ENCODE results near the gene NOM1.
"Not testable (repeated sequence)": the region's sequence is repeated elsewhere in the genome, so short reads cannot be mapped to it uniquely, and the experiment has no call there.

Gene NOM1

DNA sequence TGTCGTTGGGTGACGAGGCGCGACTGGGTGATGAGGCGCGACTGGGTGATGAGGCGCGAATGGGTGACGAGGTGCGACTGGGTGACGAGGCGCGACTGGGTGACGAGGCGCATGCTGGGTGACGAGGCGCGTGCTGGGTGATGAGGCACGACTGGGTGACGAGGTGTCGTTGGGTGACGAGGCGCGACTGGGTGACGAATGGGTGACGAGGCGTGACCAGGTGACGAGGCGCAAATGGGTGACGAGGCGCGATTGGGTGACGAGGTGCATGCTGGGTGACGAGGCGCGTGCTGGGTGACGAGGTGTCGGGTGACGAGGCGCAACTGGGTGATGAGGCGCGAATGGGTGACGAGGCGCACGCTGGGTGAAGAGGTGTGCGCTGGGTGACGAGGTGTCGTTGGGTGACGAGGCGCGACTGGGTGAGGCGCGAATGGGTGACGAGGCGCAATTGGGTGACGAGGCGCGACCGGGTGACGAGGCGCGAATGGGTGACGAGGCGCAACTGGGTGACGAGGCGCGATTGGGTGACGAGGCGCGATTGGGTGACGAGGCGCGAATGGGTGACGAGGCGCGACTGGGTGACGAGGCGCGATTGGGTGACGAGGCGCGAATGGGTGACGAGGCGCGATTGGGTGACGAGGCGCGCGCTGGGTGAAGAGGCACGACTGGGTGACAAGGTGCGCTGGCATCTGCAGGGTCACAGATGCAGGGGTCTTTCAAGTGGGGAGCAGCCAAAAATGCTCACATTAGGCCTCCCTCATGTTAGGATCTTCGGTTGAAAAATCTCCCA lies 7.9 kb upstream of the NOM1 start:
- no peak for DNase-seq

DNA sequence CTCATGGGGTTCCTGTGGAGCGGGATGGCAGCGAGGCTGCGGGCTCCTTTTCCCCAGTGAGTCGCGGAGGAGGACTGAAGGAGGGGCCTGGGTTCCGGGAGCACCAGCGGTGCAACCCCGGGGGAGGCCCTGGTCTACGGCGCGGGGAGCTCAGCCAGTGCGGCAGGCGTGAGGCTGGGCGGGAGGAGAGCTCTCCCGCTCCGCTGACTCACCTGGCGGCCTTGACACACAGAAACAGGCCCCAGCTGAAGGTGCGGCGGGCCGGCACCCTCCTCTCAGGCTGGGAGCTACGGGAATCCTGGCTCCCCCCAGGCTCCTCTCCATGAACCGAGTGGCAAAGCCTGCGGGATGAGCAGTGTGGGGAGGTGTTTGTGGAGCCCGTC lies 6.8 kb upstream of the NOM1 start:
- no peak for DNase-seq

DNA sequence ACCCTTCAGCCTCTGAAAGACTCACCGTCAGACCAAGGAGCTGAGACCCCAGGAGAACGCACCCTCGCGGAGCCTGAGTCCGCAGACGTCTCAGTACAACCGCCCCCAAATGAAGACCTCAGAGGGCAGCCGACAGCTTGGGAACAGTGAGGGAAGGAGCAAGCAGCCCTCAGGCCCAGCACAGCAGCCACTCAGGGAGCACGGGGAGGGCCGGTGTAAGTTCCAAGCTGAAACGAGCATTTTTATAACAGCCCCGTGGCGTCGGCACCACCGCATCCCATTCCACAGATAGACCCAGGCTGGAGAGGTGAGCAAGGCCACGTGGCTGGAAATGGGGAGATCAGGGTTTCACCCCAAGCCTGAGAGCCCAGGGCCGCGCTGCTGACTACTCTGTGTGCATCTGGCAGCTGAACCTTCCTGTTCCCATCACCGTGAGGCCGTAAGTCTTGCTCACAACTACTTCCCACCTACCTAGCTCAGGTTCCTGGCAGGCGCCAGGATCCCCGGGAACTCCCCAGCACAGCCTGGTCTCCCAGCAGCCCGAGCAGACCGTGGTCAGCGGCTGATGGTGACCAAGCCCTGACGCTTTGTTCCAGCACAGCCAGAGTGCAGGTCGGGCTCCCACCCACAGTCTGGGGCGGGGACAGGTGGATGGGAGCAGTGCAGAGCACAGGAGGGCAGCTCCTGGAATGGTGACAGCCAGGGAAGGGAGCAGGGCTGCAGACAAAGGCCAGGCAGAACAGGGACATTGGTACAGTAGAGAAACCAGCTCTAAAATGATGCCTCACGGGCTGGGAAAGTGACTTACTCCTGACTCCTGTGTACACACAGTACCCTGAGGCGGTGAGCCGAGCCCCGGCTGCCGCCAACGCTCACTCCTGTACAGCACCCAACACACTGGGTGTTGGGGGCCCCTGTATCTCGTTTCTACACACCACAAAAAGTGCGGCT lies 6.1 kb upstream of the NOM1 start:
- DNase-seq = no peak

DNA sequence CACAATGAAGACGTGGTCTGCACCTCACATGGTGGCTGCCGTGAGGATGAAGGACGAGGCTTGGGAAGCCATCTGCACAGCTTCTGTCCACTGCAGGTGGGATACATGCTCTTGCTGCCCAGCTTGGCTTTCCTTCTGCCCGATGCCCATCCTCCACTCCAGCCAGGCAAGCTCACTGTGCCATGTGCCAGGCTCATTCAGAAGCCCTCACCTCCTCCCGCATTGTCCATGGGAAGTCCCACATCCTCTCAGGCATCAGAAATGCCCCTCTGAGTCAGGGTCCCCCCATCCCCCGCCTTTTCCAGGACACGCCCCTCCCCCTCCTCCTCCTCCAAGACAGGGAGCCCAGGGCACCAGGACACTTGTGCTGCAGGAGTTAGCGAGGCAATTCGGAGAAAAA lies 4.6 kb upstream of the NOM1 start:
- no peak for DNase-seq

DNA sequence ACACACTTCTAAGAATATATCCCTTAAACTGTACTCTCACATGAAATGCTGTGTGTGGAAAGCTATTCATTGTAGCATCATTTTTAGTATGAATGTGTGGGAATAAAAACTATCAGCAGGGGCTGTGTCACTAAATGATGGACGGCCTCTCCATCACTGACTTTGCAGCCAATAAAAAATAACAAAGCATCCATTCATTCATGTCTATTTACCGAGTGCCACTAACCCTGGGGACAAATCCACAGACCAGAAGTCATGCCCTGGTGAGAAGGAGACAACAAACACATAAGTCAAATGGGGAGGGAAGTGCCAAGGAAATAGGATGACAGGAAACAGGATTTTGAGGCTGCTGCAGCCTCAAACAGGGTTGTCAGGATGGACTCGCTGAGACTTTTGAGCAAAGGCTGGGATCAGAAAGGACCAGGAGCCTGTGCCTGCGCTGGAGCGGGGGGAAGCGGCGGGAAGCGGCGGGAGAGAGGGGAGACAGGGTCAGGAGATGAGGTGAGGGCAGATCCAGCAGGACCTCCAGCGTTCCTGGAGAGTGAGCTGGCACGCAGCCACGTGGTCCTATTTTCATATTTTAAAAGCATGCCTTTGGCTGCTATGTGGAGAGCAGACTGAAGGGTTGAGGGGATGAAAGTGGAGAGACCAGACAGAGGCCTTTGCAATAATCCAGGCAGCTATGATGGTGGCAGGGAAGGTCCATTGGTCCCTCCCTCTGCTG lies 2.2 kb upstream of the NOM1 start:
- DNase-seq = no peak

DNA sequence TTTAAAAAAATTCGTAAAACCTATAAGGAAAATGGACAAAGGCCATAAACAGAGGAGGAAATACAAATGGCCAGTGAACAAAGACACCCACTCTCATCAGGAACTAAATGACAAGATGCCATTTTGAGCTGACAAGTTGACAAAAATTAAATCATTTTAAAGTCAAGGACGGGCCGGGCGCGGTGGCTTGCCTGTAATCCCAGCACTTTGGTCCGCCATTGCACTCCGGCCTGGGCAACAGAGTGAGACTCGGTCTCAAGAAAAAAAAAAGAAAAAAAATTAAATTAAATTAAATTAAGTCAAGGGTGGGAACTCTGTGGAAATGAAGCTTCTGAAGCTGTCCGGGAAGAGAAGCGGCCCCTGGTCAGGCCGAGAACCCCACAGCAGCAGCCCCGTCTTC lies 1.2 kb upstream of the NOM1 start:
- DNase-seq = no peak

DNA sequence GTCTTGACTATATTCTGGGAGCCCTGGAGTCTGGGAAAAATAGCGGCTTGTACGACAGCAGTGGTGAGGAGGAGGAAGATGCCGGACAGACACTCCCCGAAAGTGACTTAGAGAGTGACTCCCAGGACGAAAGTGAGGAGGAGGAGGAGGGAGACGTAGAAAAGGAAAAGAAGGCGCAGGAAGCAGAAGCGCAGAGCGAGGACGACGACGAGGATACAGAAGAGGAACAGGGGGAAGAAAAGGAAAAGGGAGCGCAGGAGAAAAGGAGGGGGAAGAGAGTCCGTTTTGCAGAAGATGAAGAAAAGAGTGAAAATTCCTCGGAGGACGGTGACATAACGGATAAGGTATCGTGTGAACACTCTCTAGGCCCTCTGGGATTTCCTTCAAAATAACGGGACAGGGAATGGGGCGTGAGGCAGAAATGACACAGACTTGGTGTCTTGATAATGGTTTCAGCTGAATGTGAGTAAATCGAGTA lies 908 bp downstream of the NOM1 start:
- DNase-seq = no peak

DNA sequence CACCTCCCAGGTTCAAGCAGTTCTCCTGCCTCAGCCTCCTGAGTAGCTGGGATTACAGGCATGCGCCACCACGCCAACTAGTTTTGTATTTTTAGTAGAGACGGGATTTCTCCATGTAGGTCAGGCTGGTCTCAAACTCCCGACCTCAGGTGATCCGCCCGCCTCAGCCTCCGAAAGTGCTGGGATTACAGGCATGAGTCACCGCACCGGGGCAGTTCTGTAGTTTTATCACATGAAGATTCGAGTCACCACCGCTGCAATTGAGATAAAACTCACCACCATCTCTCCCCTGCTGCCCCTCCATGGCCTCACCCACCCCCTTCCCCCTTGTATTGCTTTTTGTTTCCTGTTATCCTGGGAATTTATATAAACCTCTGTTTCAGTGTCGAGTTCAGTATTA lies 3.7 kb downstream of the NOM1 start:
- DNase-seq = not testable (repeated sequence)

DNA sequence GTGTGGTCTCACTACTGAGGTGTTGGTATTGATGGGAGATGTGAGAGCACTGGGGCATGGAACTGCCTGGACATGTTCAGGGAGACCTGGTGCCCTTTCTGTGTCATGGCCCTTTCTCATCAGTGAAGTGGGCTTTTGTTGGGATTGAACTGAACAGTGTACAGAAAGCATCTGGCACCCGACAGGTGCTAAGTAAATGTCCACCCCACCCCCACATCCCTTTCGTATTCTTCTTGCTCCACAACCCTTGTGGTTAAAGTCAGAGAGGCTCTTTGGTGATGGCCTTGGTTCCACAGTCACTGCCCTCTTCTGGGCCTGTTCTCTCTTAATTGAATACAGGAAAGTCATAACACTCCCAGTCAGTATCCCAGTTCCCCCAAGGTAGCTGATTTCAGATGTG lies 5.4 kb downstream of the NOM1 start:
- no peak for DNase-seq

DNA sequence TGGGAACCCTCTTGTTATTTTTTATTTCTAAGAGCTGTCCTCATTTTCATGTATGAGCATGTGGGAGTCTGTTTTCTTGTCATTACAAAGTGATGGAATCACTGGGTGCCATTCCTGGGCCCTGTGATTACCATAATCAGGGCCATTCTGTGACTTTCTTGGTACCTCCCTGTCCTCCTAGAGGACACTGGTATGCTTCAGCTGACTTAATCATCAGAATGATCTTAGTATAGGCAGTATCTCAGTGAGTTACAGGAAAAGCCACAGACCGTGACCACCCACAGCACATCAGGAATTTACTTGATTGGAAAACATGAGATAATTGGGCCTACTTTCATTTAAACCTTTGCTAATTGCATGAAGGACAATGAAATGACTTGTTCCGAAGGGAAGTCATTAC lies 7.2 kb downstream of the NOM1 start:
- no peak for DNase-seq

DNA sequence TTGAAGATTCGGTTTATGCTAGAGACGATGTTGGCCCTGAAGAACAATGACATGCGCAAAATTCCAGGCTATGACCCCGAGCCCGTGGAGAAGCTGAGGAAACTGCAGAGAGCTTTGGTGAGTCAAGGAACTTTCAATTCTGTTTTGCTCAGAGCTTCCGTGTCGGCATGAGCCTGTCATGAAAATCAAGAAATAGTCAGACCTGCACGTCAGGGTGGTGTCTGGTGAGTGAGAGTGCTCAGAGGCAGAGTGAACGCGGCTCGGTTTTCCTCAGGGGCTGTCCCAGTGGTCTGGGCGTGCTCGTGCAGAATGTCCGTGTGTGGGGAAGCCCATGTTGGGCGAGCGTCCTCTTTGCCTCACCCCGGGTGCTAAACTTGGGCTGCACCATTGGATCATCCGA lies 12.6 kb downstream of the NOM1 start:
- DNase-seq = no peak

DNA sequence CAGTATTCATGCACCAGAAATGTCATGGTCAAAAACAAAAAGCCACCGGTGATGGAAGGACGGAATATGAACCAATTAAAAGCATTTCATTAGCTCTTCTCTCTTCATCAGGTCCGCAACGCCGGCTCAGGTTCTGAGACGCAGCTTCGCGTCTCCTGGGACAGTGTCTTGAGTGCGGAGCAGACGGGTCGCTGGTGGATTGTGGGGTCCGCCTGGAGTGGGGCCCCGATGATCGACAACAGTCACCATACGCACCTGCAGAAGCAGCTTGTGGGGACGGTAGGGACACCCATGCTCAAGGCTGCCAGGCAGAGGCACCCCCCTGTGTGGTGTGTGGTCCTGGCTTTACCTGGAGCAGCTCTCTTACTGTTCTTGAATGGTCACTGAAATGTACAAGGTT lies 13.4 kb downstream of the NOM1 start:
- no peak for DNase-seq

DNA sequence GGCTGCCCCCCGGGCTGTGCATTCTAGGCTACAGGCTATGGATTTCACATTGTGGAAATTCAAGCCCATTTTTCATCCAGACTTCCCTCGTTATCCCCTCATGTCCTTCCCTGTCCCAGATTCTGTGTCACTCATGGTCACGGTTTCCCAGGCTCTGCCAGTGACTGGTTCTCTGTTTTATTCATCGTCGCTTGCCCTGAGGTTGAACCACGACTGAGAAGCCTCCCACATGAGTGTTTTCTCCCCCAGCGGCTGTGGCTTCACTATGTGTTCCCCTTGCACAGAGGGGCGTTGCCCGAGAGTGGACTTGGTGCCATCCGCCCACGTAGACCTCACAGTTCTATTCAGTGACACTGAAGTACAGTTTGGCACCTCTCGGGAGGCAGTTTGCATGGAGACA lies 14.0 kb downstream of the NOM1 start:
- DNase-seq = no peak

DNA sequence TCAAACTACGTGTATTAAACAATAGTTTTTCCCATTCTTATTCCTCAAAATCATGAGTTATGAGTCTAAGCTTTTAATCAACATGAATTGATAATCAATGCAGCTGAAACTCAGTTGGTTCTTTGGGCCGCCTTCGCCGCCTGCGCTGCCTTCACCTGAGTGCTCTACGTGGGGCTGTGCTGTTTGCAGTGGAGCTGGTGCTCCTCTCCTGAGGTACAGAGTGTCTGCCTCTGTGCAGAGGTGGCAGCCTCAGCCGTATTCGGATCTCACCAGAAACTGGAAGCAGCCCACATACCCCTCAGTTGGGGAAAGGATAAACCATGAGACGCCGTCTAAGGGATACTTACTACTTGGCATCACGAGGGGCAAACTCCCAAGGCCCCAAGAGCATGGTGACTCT lies 15.5 kb downstream of the NOM1 start:
- no peak for DNase-seq

DNA sequence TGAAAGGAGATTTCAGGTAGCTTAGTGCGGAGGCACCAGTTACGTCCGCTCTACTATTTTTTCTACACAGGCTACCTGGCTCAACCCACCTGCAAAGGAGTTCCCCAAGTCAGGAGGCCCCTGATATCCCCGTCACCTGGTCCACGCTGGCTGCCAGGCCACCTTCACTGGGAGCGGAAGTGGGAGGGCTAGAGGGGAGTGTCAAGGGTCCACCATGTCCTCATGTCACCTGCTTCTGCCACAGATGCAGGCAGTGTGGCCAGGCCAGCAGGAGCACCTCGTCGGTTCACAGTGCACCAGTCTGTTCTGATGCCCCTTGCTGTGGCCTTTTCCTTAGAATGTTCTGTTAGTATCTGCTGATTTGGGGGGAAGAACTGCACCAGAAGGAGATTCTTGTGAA lies 16.9 kb downstream of the NOM1 start:
- DNase-seq = no peak

DNA sequence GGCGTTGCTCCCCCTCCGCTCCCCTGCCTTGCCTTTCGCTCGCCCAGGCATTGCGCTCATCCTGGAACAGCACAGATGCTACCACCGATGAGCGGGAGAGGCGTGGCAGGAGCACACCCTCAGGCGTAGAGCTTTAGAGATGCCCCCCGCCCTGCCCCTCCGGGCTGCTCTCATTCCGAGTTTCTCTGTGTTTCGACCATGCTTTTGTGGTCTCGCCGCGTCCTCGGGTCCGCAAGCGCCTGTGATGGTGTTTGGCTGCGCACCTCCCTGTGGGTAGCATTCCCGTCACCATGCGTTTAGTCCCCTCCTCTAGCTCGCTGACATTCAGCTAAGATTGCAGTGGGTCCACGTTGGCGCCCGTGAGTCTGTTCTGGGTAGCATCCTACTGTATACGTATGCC lies 18.7 kb downstream of the NOM1 start:
- DNase-seq = no peak

DNA sequence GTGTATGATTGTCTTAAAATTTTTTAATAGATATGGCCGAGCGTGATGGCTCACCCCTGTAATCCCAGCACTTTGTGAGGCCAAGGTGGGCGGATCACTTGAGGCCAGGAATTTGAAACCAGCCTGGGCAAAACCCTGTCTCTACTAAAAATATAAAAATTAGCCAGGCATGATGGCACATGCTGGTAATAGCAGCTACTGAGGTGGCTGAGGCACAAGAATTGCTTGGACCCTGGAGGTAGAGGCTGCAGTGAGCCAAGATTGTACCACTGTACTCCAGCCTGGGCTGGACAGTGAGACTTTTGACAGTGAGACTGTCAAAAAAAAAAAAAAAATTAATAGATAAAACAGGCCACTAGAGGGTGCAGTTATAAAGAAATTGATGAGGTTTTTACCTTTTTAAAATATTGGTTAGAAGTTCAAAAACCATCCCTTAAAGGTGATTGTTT lies 20.5 kb downstream of the NOM1 start:
- DNase-seq = no peak

DNA sequence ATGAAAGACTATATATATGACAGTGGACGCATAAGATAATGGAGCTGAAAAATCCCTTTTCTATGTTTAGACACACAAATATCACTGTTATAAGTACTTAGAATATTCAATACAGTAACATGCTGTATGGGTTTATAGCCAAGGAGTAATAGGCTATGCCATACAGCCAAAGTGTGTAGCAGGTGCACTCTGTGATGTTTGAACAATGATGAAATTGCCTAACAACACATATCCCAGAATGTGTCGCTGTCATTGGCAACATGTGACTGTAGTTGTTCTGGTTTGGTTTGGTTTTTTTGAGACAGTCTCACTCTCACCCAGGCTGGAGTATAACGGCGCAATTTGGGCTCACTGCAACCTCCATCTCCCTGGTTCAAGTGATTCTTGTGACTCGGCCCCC lies 26.1 kb downstream of the NOM1 start:
- peak; percentile 59 for DNase-seq

DNA sequence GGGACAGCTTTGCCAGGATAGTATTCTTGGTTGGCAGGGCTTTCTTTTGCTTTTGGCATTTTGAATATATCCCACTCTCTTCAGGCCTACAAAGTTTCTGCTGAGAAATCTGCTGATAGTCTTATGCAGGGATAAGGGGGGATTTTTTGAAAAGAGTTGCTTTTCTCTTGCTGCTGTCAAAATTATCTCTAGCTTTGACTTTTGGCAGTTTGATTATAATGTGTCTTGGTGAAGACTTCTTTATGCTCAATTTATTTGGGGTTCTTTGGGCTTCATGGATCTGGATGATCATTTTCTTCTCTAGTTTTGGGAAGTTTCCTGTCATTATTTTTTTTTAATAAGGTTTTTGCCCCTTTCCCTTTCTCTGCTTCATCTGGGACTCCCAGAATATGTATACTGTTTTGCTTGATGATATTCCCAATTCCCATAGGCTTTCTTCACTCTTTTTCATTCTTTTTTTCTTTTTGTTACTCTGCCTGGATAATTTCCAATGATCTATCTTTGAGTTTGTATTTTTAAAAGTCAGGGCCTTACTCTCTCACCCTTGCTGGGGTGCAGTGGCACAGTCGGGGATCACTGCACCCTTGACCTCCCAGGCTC lies 29.6 kb downstream of the NOM1 start:
- DNase-seq = no peak

DNA sequence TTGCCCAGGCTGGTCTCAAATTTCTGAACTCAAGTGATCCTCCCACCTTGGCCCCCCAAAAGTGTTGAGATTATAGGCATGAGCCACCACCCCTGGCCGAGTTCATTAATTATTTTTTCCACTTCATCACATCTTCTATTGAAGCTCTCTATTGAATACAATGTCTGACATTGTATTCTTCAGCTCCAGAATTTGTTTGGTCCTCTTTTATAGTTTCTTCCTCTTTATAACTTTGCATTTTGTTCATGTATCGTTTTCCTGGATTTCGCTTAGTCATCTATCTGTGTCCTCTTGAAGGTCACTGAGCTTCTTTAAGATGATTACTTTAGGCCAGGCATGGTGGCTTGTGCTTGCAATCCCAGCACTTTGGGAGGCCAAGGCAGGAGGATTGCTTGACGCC lies 30.2 kb downstream of the NOM1 start:
- no peak for DNase-seq

DNA sequence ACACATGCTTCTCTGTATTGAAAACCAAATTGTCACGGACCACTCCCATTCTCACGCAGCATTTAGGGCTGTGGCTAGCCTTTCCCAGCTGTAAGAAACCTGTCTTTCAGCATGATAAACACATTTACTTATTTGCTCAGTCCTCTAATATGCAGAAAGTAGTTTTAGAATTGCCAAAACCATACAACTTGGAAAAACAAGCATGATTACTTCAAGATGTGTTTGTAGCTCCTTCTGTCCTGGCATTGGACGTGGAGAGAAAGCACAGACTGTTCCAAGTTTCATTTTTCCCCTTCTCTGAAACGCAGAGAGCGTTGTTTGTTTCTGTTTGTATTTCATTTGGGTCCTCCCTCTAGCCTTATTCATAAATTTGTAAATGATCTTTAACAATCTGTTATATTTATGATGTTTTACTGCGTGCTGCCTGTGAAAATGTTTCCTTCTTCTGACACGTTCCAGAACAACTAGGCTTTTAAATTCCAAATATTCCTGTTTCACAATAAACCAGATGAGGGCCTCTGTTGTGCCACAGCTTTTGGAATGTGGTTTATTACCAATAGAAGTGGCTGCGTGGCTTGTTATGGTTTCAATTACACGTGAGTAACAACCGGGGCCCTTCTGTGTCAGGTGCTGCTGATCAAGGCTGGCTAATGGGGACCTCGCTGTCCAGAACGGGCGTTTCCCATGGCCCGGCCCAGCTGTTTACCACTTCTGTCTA lies 34.8 kb downstream of the NOM1 start:
- no peak for DNase-seq

All from NCI-H774 (cell line).